AG08395 (cell line): ENCODE measurements around the gene AFMID.
A peak's percentile ranks its signal among the peaks of the same experiment; 100 is the strongest.

Experiments
- DNase-seq: peaks from one replicate; pipeline ENCODE4 v3.0.0; 2012; ENCODE audit warnings: mixed read lengths, low spot score

The AFMID gene

DNA sequence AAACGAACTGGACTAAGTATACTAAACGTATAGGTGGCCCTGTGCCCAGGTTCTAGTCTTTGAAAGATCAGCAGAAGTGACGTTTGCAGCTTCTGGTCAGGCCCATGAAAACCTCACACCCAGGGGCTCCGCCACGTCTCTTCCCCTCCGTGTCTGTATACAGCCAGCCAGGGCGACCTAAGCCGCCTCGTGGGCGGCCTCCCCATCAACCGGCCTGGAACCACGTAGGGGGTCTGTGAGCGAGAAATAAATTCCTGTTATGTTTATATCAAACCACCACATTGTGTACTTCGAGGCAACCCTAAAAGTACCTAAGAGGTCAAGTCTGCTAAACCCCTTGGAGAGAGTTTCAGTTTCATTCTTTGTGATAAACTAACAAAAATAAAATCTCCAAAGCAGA, 7.1 kb upstream of the AFMID start:
- DNase-seq: no peak

DNA sequence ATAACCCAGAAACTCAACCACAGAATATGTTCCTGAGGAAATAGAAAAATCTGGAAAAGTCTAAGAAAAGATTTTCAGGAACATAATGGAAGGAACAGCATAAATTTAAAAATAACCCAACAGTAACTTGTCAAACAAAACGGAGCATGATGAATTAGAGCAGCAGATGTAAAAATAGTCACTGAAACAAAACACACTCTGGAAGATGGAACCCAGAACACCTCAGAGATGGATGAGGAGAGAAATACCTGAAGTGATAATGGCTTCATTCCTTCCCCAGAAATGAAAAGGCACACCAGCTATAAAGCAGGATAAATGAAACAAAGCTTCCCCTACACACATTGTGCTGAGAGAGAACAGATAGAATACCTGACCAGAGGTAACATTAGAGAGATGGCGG, 6.7 kb upstream of the AFMID start:
- DNase-seq: no peak

DNA sequence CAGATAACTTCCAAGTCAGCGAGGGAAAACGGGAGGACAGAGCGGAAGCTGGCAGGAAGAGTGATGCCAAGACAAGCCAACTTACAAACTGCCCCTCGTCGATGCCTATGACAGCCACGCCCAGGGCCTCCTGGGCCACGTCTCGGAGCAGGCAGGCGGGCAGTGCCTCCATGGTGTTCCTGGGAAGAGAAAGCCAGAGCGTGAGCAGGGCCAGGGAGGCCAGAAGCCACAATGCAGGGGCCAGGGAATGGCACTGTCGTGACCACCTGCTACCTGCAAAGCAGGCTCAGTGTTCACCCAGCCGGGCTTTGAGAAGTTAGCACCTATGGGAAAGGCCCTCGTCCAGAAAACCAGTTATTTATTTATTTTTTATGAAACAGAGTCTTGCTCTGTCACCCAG, 4.7 kb upstream of the AFMID start:
- DNase-seq: no peak

DNA sequence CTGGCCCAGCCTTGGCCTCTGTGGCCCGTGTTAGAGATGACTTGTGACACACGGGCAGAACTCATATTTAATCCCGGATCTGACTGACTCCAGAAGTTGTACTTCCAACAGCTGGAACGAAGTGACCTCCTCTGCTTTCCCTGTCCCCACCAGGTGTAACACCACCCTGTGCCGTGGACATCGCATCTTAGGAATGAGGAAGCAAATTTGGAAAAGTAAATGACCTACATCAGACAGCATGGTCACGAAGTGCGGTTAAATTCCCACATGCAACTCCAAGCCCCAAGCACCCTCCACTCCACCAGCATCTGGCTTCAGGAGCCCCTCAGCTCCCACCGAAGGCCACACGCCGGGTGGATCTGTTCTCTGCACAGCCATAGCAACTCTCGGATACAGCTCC, 3.2 kb upstream of the AFMID start:
- no peak for DNase-seq

DNA sequence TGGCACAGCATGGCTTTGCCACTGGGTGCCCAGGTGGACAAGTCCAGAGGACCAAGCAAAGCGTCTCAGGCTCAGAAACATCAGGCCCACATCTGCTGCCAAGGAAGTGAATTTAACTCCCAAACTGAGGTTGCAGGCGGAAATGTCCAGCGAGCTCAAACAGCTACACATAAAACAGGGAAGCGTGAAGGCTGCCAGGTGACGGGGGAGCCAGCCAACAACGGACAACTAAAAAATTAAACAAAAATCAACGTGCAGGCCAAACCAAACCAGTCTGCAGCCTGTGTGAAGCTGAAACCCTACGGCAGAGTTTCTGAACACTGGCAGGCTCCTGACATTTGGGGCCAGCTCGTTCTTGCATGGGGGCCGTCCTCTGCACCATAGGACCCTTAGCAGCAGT, 2.8 kb upstream of the AFMID start:
- no peak for DNase-seq

DNA sequence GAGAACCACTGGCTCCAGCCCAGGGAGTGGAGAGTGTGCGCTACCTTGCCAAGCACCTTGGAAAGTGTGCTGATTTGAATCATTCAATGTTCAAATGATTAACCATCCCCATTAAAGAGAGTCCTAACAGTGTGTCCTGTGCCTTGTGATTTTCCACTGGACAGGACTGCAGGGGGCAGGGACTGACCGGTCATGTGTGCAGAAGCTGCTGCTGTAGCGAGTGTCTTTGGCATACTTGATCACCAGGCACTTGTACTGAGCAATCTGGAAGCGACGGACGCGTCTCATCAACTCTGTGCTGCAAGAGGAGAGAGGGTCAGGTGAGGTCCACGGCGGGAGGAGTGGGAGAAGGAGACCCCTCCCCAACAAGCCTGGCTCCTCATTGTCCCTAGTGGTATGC, 2.3 kb upstream of the AFMID start:
- DNase-seq: no peak

DNA sequence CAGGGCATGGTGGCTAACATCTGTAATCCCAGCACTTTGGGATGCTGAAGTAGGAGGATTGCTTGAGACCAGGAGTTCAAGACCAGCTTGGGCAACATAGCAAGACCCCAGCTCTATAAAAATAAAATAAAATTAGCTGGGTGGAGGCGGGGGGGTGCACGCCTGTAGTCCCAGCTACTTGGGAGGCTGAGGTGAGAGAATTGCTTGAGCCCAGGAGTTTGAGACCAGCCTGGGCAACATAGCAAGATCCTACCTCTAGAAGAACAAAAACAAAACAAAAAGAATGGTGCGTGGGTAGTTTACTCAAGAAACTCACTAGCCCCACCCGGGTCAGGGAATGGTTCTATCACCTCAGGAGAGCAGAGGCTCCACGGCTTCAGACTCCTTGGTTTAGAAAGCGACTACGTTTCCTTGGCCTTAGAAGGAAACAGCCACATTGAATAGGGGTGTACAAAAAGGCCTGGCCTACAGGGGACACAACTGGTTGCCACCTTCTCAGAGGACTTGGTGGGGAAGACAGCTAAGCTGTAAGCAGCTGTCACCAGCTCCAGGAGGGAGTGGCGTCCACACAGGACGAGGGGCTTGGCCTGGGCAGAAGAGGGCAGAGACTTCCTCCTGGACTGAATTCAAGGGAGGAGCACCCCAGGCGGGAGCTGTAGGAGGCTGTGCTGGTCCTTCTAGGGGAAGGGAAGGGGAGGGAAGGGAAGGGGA, 1.0 kb upstream of the AFMID start:
- DNase-seq: peak; percentile 52

DNA sequence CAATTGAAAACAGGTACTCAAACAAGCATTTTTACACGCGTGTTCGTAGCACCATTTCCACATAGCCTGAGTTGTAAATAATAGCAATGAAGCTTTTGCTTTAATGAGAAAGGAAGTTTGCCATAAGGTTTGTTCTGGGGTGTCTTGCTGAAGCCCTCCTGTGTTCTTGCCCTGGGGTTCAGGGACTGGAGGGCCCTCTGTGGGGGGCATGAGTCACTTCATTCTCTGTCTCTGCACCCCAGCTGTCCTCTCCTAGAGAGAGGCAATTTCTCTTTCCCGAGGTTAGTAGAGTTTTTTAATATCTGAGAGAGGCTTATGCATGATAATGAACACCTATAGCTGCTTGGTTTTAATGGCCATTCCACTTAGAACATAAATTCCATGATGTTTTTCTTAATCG, 9.6 kb downstream of the AFMID start:
- no peak for DNase-seq

DNA sequence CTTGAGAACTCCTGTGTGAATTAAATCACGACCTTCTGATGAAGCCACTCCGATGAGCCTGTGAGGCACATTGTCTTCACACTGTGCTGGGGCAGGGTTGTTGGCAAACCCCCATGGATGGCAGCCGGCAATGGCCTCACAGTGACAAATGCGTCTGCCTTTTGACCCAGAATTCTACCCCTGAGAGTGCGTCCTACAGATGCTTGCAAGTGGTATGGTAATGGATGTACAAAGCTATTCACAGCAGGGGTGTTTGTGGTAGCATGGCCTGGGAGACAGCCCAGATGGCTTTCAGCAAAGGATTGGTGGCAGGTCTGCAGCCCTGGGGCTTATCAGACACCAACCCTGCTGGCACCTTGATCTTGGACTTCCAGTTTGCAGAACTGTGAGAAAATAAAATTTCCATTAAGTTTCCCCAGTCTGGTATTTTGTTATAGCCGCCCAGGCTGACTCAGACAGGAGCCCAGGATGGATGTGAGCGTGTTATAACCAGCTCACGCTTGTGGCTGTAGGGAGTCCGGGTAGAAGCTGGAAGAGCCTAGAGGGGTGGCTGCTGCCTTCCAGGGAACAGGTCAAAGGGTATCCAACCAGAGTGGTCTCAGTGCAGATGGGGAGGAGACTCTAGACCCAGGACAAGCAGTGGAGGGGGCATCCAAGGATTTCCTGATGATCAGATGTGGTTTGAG, 10.1 kb downstream of the AFMID start:
- DNase-seq: no peak

DNA sequence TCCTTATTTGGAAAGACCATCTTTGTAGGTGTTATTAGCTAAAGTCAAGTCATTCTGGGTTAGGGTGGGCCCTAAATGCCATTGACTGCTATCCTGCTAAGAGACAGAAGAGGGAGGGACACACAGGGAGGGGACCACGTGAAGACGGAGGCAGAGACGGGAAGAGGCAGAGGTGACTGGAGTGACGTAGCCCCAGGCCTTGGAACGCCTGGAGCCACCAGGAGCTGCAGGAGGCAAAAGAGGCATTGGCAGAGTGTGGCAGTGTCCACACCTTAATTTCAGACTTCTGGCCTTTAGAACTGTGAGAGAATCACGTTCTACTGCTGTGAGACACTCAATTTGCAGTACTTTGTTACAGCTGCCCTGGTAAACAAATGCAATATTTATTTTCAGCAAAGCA, 13.3 kb downstream of the AFMID start:
- DNase-seq: no peak

DNA sequence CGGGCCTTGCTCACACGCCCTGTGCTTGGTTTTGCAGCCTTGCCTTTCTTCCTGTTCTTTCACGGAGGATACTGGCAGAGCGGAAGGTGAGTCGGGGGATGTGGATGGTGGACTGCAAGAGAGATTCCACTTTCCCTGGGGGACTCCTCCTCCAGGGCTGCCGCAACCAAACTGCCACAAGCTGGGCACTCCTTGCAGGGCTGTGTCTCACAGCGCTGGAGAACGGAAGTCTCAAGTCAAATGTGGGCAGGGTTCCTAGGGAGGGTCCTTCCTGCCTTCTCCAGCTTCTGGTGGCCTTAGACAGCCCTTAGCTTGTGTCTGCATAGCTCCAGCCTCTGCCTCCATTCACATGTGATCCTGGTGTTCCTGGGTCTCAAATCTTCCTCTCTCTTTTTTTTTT, 15.5 kb downstream of the AFMID start:
- DNase-seq: no peak

DNA sequence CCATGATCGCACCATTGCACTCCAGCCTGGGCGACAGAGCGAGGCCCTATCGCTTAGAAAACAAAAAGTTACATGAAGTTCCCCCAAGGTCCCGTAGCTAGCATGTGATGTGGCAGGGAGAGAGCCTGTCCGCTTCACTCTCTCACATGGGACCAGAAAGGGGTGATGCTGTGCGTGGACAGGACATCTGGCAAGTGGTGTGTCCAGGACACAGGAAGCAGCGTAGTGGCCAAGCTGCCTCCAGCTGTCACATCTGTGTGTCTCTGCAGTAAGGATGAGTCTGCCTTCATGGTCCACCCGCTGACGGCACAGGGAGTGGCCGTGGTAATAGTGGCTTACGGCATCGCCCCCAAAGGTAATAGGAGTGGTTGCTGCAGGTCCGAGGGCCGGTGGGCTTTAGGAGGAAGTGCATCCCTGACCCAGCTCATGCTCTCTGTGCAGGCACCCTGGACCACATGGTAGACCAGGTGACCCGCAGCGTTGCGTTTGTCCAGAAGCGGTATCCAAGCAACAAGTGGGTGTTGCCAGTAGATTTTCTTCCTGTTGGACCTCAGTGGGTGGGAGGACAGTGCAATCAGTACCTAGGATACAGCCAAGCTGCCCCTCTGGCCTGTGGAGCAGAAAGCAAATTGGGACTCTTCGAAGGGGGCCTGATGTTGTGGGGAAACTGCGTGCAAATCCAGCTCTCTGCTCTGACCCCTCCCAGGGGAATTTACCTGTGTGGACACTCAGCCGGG, 17.4 kb downstream of the AFMID start:
- no peak for DNase-seq

DNA sequence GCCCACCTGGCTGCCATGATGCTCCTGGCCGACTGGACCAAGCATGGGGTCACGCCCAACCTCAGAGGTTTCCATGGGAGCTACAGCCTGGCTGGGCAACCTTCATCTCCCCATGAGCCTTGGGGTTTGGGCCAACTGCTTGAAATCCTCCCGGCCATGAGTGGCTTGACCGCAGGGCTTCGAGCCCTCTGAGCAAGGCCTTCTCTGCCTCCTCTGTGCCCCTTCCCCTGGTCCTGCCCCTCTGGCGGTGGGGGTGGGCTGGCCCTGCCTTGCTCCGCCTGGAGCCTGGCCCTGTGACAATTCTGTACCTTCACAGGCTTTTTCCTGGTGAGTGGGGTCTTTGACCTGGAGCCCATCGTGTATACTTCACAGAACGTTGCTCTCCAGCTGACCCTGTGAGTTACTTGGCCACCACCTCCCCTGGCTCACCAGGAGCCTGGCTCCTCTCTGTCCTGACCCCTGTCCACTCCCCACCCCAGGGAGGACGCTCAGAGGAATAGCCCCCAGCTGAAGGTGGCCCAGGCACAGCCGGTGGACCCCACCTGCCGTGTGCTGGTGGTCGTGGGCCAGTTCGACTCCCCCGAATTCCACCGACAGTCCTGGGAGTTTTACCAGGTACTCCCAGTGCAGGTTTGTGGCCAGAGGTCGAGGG, 18.1 kb downstream of the AFMID start:
- no peak for DNase-seq

DNA sequence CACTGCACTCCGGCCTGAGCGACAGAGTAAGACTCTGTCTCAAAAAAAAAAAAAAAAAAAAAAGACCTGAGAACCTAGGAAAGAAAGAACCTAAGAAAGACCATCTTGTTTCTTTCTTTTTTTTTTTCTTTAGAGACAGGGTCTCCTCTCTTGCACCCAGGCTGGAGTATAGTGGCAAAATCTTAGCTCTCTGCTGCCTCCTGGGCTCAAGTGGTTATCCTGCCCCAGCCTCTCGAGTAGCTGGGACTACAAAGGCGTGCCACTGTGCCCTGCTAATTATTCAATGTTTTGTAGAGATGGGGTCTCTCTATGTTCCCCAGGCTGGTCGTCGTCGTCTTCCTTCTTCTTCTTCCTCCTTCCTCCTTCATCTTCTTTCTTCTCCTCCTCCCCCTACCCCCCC, 19.1 kb downstream of the AFMID start:
- no peak for DNase-seq

DNA sequence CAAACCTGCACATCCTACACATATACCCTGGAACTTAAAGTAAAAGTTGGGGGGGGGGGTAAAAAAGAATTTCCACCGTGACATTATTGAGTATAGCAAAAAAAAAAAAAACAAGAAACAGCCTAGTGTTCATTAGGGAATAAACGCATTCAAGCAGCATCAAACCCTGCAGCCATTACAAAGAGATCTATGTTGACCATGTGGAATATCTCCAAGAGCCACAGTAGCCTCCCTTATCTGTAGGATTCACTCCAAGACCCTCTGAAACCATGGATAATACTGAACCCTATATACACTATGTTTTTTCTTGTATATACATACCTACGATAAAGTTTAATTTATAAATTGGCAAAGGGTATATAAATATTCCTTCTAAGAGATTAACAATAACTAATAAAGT, 21.3 kb downstream of the AFMID start:
- no peak for DNase-seq

DNA sequence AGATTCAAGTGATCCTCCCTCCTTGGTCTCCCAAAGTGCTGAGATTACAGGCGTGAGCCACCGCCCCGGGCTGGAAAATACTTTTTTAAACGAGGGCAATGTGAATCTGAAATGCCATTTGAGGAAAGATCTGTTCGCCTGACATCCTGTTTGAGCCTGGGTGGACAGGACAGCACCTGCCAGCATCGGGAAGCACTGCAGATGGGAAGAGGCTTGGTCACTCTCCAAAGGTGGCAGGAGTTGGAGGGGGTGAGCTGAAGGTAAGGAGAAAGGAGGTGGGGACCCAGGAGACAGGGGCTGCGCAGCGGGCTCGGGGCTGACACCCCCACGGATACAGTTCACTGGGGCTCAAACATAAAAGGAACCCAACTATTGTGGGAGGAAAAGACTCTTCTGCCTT, 22.9 kb downstream of the AFMID start:
- DNase-seq: no peak

DNA sequence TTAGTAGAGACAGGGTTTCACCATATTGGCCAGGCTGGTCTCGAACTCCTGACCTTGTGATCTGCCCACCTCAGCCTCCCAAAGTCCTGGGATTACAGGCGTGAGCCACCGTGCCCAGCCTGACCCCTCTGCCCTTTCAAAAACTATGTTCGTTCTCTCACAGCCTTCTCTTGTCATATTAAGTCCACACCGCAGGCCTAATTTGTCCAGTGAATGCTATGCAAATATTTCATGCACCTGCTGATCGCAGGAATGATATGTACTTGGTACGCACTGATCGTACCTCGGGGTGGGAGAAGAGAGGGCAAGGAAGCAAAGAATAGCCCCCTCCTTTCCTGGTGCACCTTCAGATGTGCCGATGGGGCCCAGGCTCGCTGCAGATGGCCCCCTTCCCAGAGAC, 23.9 kb downstream of the AFMID start:
- no peak for DNase-seq

DNA sequence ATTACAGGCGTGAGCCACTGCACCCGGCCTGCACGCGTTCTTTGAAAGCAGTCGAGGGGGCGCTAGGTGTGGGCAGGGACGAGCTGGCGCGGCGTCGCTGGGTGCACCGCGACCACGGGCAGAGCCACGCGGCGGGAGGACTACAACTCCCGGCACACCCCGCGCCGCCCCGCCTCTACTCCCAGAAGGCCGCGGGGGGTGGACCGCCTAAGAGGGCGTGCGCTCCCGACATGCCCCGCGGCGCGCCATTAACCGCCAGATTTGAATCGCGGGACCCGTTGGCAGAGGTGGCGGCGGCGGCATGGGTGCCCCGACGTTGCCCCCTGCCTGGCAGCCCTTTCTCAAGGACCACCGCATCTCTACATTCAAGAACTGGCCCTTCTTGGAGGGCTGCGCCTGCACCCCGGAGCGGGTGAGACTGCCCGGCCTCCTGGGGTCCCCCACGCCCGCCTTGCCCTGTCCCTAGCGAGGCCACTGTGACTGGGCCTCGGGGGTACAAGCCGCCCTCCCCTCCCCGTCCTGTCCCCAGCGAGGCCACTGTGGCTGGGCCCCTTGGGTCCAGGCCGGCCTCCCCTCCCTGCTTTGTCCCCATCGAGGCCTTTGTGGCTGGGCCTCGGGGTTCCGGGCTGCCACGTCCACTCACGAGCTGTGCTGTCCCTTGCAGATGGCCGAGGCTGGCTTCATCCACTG, 27.0 kb downstream of the AFMID start, which contains the start of gene BIRC5:
Gene BIRC5 (plus strand): TSS at position 238 of the 690 bp plus-strand sequence. CDS start 64 bp downstream, at position 302.
- DNase-seq: peak; percentile 99

DNA sequence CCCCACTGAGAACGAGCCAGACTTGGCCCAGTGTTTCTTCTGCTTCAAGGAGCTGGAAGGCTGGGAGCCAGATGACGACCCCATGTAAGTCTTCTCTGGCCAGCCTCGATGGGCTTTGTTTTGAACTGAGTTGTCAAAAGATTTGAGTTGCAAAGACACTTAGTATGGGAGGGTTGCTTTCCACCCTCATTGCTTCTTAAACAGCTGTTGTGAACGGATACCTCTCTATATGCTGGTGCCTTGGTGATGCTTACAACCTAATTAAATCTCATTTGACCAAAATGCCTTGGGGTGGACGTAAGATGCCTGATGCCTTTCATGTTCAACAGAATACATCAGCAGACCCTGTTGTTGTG, 27.5 kb downstream of the AFMID start:
- no peak for DNase-seq

DNA sequence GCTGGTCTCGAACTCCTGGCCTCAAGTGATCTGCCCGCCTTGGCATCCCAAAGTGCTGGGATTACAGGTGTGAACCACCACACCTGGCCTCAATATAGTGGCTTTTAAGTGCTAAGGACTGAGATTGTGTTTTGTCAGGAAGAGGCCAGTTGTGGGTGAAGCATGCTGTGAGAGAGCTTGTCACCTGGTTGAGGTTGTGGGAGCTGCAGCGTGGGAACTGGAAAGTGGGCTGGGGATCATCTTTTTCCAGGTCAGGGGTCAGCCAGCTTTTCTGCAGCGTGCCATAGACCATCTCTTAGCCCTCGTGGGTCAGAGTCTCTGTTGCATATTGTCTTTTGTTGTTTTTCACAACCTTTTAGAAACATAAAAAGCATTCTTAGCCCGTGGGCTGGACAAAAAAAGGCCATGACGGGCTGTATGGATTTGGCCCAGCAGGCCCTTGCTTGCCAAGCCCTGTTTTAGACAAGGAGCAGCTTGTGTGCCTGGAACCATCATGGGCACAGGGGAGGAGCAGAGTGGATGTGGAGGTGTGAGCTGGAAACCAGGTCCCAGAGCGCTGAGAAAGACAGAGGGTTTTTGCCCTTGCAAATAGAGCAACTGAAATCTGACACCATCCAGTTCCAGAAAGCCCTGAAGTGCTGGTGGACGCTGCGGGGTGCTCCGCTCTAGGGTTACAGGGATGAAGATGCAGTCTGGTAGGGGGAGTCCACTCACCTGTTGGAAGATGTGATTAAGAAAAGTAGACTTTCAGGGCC, 32.4 kb downstream of the AFMID start:
- DNase-seq: no peak

DNA sequence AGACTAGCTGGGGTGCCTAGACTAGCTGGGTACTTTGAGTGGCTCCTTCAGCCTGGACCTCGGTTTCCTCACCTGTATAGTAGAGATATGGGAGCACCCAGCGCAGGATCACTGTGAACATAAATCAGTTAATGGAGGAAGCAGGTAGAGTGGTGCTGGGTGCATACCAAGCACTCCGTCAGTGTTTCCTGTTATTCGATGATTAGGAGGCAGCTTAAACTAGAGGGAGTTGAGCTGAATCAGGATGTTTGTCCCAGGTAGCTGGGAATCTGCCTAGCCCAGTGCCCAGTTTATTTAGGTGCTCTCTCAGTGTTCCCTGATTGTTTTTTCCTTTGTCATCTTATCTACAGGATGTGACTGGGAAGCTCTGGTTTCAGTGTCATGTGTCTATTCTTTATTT, 35.9 kb downstream of the AFMID start:
- no peak for DNase-seq
